ENCODE data around the gene MICALL2.

MICALL2 gene

GRCh38 chr7:1458683-1459511, at the start of gene MICALL2:
MICALL2 (minus strand) TSS chr7:1459470; CDS start chr7:1459326, 144 bp downstream.
- DNase-seq (ENCODE audit: low read depth in 2 of 2): peak in 1 of 2 donors; percentile 19

GRCh38 chr7:1508277-1508758, 49.0 kb upstream of the MICALL2 start:
- DNase-seq (ENCODE audit: low read depth in 2 of 2): no peak

GRCh38 chr7:1505731-1506550, 46.7 kb upstream of the MICALL2 start:
- no peak for DNase-seq (ENCODE audit: low read depth in 2 of 2)

GRCh38 chr7:1503816-1504775, 44.8 kb upstream of the MICALL2 start, which contains the start of gene INTS1:
INTS1 (minus strand) TSS chr7:1504389; CDS start chr7:1503960, 429 bp downstream.
- peak; percentile 84 to 85 for DNase-seq (ENCODE audit: low read depth in 2 of 2)

GRCh38 chr7:1503390-1503789, 44.1 kb upstream of the MICALL2 start:
- no peak for DNase-seq (ENCODE audit: low read depth in 2 of 2)

GRCh38 chr7:1502845-1503244, 43.6 kb upstream of the MICALL2 start:
- DNase-seq (ENCODE audit: low read depth in 2 of 2): no peak

- DNase-seq (ENCODE audit: low read depth in 2 of 2): no peak
Observed at GRCh38 chr7:1501487-1502270, 42.4 kb upstream of the MICALL2 start.

GRCh38 chr7:1500064-1500807, 41.0 kb upstream of the MICALL2 start:
- no peak for DNase-seq (ENCODE audit: low read depth in 2 of 2)

- no peak for DNase-seq (ENCODE audit: low read depth in 2 of 2)
Observed at GRCh38 chr7:1499367-1500029, 40.2 kb upstream of the MICALL2 start.

GRCh38 chr7:1498370-1499305, 39.4 kb upstream of the MICALL2 start:
- no peak for DNase-seq (ENCODE audit: low read depth in 2 of 2)

GRCh38 chr7:1497293-1497927, 38.1 kb upstream of the MICALL2 start:
- no peak for DNase-seq (ENCODE audit: low read depth in 2 of 2)

- no peak for DNase-seq (ENCODE audit: low read depth in 2 of 2)
Observed at GRCh38 chr7:1496531-1497292, 37.4 kb upstream of the MICALL2 start.

GRCh38 chr7:1495564-1496242, 36.4 kb upstream of the MICALL2 start:
- no peak for DNase-seq (ENCODE audit: low read depth in 2 of 2)

GRCh38 chr7:1494866-1495563, 35.7 kb upstream of the MICALL2 start:
- DNase-seq (ENCODE audit: low read depth in 2 of 2): no peak

- no peak for DNase-seq (ENCODE audit: low read depth in 2 of 2)
Observed at GRCh38 chr7:1494447-1494846, 35.2 kb upstream of the MICALL2 start.

GRCh38 chr7:1493571-1493970, 34.3 kb upstream of the MICALL2 start:
- no peak for DNase-seq (ENCODE audit: low read depth in 2 of 2)
